ENCODE measurements around the gene TMX3. TPM values are rescaled to one million over a fixed set of nuclear protein-coding genes. Genes with fewer than 3 reads are reported as not detected.

Gene TMX3
- total RNA-seq, 1 donor from 2014 or later = 56.4 TPM

GRCh38 chr18:68734308-68734707 lies 19.4 kb upstream of the TMX3 start:
- DNase-seq (no peak), ATAC-seq (no peak)
- Histone ChIP-seq H3K4me1 (no peaks in the 10 kb centered on the region), H3K36me3 (no peaks in the 10 kb centered on the region), H3K9me3 (no peaks in the 10 kb centered on the region), H3K27ac (no peak overlapping the region), H3K4me3 (no peak overlapping the region), H3K27me3 (no peaks in the 10 kb centered on the region)
- TF ChIP-seq, protein P1, sequence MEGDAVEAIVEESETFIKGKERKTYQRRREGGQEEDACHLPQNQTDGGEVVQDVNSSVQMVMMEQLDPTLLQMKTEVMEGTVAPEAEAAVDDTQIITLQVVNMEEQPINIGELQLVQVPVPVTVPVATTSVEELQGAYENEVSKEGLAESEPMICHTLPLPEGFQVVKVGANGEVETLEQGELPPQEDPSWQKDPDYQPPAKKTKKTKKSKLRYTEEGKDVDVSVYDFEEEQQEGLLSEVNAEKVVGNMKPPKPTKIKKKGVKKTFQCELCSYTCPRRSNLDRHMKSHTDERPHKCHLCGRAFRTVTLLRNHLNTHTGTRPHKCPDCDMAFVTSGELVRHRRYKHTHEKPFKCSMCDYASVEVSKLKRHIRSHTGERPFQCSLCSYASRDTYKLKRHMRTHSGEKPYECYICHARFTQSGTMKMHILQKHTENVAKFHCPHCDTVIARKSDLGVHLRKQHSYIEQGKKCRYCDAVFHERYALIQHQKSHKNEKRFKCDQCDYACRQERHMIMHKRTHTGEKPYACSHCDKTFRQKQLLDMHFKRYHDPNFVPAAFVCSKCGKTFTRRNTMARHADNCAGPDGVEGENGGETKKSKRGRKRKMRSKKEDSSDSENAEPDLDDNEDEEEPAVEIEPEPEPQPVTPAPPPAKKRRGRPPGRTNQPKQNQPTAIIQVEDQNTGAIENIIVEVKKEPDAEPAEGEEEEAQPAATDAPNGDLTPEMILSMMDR (IDR thresholded peaks at IDR 0.05) = no peak
- intact Hi-C loops (cut with DNase I) = no loop called here

DNA sequence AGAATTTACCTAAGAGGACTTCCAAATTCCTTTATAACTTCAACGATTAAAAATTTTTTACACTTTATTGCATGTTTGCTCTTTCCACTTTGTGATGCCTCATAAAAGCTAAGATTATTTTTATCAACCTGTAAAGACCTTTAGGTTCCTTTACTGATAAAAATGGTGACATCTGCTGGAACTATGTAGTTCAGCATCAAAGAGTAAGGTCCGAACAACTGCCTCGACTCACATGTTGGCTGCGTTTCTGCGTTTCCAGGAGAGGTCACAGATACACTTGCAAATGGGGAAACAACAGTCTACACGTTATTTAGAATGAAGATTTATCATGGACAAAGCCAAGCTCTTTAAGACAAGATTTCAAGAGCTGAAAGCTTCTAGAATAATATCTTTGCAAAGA lies 18.8 kb upstream of the TMX3 start:
- Histone ChIP-seq H3K27me3 (no peaks in the 10 kb centered on the region), H3K4me1 (no peaks in the 10 kb centered on the region), H3K9me3 (no peaks in the 10 kb centered on the region), H3K4me3 (no peak overlapping the region), H3K27ac (no peak overlapping the region), H3K36me3 (no peaks in the 10 kb centered on the region)
- no peak for ATAC-seq
- TF ChIP-seq, protein P1 (IDR thresholded peaks at IDR 0.05) = no peak
- DNase-seq = no peak
- intact Hi-C loops (cut with DNase I) = no loop called here

- no peak overlapping the region for H3K4me3 ChIP-seq
- intact Hi-C loops (cut with DNase I) = no loop called here
These were observed 13.3 kb upstream of the TMX3 start for GRCh38 chr18:68728081-68728700.

DNA sequence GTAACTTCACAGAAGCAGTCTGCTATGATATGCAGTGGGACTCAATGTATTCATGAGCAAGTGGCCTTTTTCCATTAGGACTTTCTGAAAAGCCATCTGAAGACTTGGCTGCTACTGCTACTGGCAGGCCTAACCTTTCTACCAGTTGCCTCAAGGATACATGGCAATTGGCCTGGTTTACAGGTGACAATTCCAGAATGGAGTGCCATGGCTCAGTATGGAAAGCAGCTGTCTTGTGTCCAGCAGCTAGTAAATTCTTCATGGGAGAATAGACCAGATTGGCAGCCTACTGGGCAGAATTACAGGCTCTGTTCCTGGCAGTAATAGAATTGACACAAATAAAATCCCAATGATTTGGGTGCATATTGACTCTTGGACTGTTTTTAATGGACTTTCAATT lies 12.6 kb upstream of the TMX3 start:
- no peaks in the 10 kb centered on the region for H3K36me3 ChIP-seq

More at GRCh38 chr18:68728081-68728700, 13.3 kb upstream of the TMX3 start:
- no peaks in the 10 kb centered on the region for H3K36me3 ChIP-seq
- H3K27ac ChIP-seq = no peak overlapping the region
- no peaks in the 10 kb centered on the region for H3K9me3 ChIP-seq
- peak; percentile 50 for ATAC-seq
- TF ChIP-seq, protein P1 (IDR thresholded peaks at IDR 0.05) = no peak
- DNase-seq = no peak
- H3K4me1 ChIP-seq = no peaks in the 10 kb centered on the region
- no peaks in the 10 kb centered on the region for H3K27me3 ChIP-seq

DNA sequence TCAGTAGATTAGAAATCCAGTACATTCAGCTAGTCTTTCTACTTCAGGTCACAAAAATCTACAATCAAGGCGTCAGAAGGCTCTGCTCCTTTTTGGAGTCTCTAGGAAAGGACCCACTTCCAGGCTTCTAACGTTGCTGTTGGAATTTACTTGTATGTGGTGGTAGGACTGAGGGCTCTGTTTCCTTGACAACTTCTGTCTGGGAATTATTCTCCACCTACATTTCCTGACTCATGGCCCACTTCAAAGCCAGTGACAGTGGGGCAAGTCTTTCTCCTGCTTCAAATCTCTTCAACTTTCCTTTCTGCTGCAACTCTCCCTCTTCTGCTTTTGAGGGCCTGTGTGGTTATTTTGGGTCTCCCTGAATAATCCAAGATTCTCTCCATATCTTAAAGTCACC lies 10.4 kb upstream of the TMX3 start:
- TF ChIP-seq, protein P1 (IDR thresholded peaks at IDR 0.05) = no peak
- ATAC-seq (no peak), DNase-seq (no peak)
- Histone ChIP-seq H3K9me3 (no peaks in the 10 kb centered on the region), H3K4me3 (no peak overlapping the region), H3K27me3 (no peaks in the 10 kb centered on the region), H3K4me1 (no peaks in the 10 kb centered on the region), H3K36me3 (no peaks in the 10 kb centered on the region), H3K27ac (no peak overlapping the region)
- intact Hi-C loops (cut with DNase I) = no loop called here

More for the DNA sequence above, 12.6 kb upstream of the TMX3 start:
- H3K27ac ChIP-seq = no peak overlapping the region
- ATAC-seq = no peak
- no peak overlapping the region for H3K4me3 ChIP-seq
- H3K27me3 ChIP-seq = no peaks in the 10 kb centered on the region
- no peaks in the 10 kb centered on the region for H3K9me3 ChIP-seq
- intact Hi-C loops (cut with DNase I) = no loop called here
- TF ChIP-seq, protein P1 (IDR thresholded peaks at IDR 0.05) = no peak
- H3K4me1 ChIP-seq = no peaks in the 10 kb centered on the region
- no peak for DNase-seq

DNA sequence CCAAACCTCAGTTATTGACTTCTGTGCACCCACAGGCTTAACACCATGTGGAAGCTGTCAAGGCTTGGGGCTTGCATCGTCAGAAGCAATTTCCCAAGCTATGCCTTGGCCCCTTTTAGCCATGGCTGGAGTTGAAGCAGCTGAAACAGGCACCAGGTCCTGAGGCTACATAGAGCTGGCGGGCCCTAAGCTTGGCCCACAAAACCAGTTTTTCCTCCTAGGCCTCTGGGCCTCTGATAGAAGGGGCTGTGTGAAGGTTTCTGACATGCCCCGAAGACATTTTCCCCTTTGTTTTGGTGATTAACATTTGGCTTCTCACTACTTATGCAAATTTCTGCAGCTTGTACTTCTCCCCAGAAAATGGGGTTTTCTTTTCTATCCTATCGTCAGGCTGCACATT lies 9.1 kb upstream of the TMX3 start:
- Histone ChIP-seq H3K4me3 (no peak overlapping the region), H3K27me3 (no peaks in the 10 kb centered on the region), H3K27ac (no peak overlapping the region), H3K4me1 (no peaks in the 10 kb centered on the region), H3K9me3 (no peaks in the 10 kb centered on the region), H3K36me3 (no peaks in the 10 kb centered on the region)
- intact Hi-C loops (cut with DNase I) = no loop called here
- ATAC-seq (no peak), DNase-seq (no peak)
- TF ChIP-seq, protein P1 (IDR thresholded peaks at IDR 0.05) = no peak

Data from upper lobe of right lung (tissue), 1 donor.